ENCODE data around the gene ROMO1. TPM values are rescaled to one million over a fixed set of nuclear protein-coding genes. Genes with fewer than 3 reads are reported as not detected.

Gene ROMO1
- 100 to 1,000 TPM in 3 of 4 donors, 10 to 100 TPM in 1; 64.7 to 402 (median 229) TPM for total RNA-seq

- intact Hi-C loops (cut with DNase I) = no loop called here
- TF ChIP-seq CTCF (IDR thresholded peaks at IDR 0.05) (peak in 3 of 6 experiments; percentile 11 to 33 (median 30)), POLR2A (IDR thresholded peaks at IDR 0.05) (peak in 1 of 2 donors; percentile 67)
- H3K36me3 ChIP-seq = peaks cover 24 to 28% of the 10 kb centered on the region in 2 donors
These were observed at the start of gene ROMO1, which contains the start of gene NFS1 for GRCh38 chr20:35699127-35699956. ROMO1 (plus strand) TSS chr20:35699405; CDS start chr20:35699633, 228 bp downstream. NFS1 (minus strand) TSS chr20:35699352; CDS start chr20:35699288, 64 bp downstream.

GRCh38 chr20:35650632-35651031, 48.6 kb upstream of the ROMO1 start:
- no peak for TF ChIP-seq POLR2A (IDR thresholded peaks at IDR 0.05)
- no peak for TF ChIP-seq CTCF (IDR thresholded peaks at IDR 0.05)
- 90 to 91% methylated on average over 3 of the region's 3 CpGs for WGBS, 2 donors

More at GRCh38 chr20:35699127-35699956, at the start of gene ROMO1, which contains the start of gene NFS1:
- peak within 1 kb of the TSS; percentile 66 to 88 (median 68) for H3K4me3 ChIP-seq (replicated peaks in 1 of 3)
- peak; percentile 84 to 86 for DNase-seq
- WGBS, 2 donors = 0% methylated on average over 37 to 45 of the region's 81 CpGs
- H3K27me3 ChIP-seq = no peaks in the 10 kb centered on the region
- H3K27ac ChIP-seq = peak within 1 kb of the TSS; percentile 36 to 85 (median 78)
- peaks cover 4 to 19% of the 10 kb centered on the region in 2 donors for H3K4me1 ChIP-seq
- no peaks in the 10 kb centered on the region for H3K9me3 ChIP-seq

GRCh38 chr20:35651958-35652357, 47.2 kb upstream of the ROMO1 start:
- Histone ChIP-seq H3K9me3 (no peaks in the 10 kb centered on the region), H3K4me1 (peaks cover 10 to 14% of the 10 kb centered on the region in 2 donors), H3K36me3 (peaks cover 17 to 21% of the 10 kb centered on the region in 2 donors), H3K27me3 (no peaks in the 10 kb centered on the region), H3K27ac (no peak overlapping the region), H3K4me3 (replicated peaks in 1 of 3) (no peak overlapping the region)
- no peak for TF ChIP-seq POLR2A (IDR thresholded peaks at IDR 0.05)
- no peak for TF ChIP-seq CTCF (IDR thresholded peaks at IDR 0.05)
- no peak for DNase-seq
- intact Hi-C loops (cut with DNase I) = no loop called here

More at GRCh38 chr20:35650632-35651031, 48.6 kb upstream of the ROMO1 start:
- DNase-seq = no peak
- Histone ChIP-seq H3K9me3 (no peaks in the 10 kb centered on the region), H3K36me3 (peaks cover 17 to 21% of the 10 kb centered on the region in 2 donors), H3K4me1 (peaks cover 9 to 14% of the 10 kb centered on the region in 2 donors), H3K27me3 (no peaks in the 10 kb centered on the region), H3K4me3 (replicated peaks in 1 of 3) (no peak overlapping the region), H3K27ac (no peak overlapping the region)
- intact Hi-C loops (cut with DNase I) = no loop called here

GRCh38 chr20:35652641-35653429, 46.4 kb upstream of the ROMO1 start:
- Histone ChIP-seq H3K9me3 (no peaks in the 10 kb centered on the region), H3K36me3 (peaks cover 17 to 21% of the 10 kb centered on the region in 2 donors), H3K4me3 (replicated peaks in 1 of 3) (no peak overlapping the region), H3K4me1 (peaks cover 19 to 21% of the 10 kb centered on the region in 2 donors), H3K27ac (no peak overlapping the region), H3K27me3 (no peaks in the 10 kb centered on the region)
- 98 to 100% methylated on average over 11 to 13 of the region's 13 CpGs for WGBS, 2 donors
- no peak for TF ChIP-seq POLR2A (IDR thresholded peaks at IDR 0.05)
- no peak for TF ChIP-seq CTCF (IDR thresholded peaks at IDR 0.05)
- intact Hi-C loops (cut with DNase I) = no loop called here
- DNase-seq = no peak
